ENCODE results near the gene EFL1. TPM values are rescaled to one million over a fixed set of nuclear protein-coding genes. Genes with fewer than 3 reads are reported as not detected.

EFL1 gene
- total and polyA plus RNA-seq, 8 donors: 2.3 to 9.7 (median 7.3) TPM

GRCh38 chr15:82186719-82187406 lies 75.7 kb downstream of the EFL1 start:
- ATAC-seq (no peak), FAIRE-seq (no peak), DNase-seq (no peak)
- H3K27ac ChIP-seq: no peak overlapping the region
- no peaks in the 10 kb centered on the region for H3K36me3 ChIP-seq
- H3K4me1 ChIP-seq: no peaks in the 10 kb centered on the region
- WGBS, 2 donors: 94% methylated on average over 6 of the region's 6 CpGs
- TF ChIP-seq CTCF (IDR thresholded peaks at IDR 0.05): no peak
- no peaks in the 10 kb centered on the region for H3K27me3 ChIP-seq
- intact Hi-C loops (cut with DNase I): no loop called here
- no peaks in the 10 kb centered on the region for H3K9me3 ChIP-seq
- H3K4me3 ChIP-seq: no peak overlapping the region

- no peak for TF ChIP-seq CTCF (IDR thresholded peaks at IDR 0.05)
- H3K4me3 ChIP-seq: no peak overlapping the region
- no peaks in the 10 kb centered on the region for H3K9me3 ChIP-seq
- no peak overlapping the region for H3K27ac ChIP-seq
- no peaks in the 10 kb centered on the region for H3K4me1 ChIP-seq
- no peaks in the 10 kb centered on the region for H3K27me3 ChIP-seq
- no peaks in the 10 kb centered on the region for H3K36me3 ChIP-seq
- no peak for DNase-seq
- ATAC-seq: no peak
- intact Hi-C loops (cut with DNase I): no loop called here
- FAIRE-seq: no peak
- WGBS, 2 donors: 93 to 94% methylated on average over 2 of the region's 2 CpGs
Measured at GRCh38 chr15:82186161-82186560, 76.4 kb downstream of the EFL1 start.

- Histone ChIP-seq H3K36me3 (no peaks in the 10 kb centered on the region), H3K27ac (no peak overlapping the region), H3K9me3 (no peaks in the 10 kb centered on the region), H3K4me1 (no peaks in the 10 kb centered on the region), H3K27me3 (no peaks in the 10 kb centered on the region), H3K4me3 (no peak overlapping the region)
- TF ChIP-seq CTCF (IDR thresholded peaks at IDR 0.05): no peak
- no peak for ATAC-seq
- intact Hi-C loops (cut with DNase I): no loop called here
- FAIRE-seq: no peak
- DNase-seq: no peak
Measured at GRCh38 chr15:82184776-82185175, 77.8 kb downstream of the EFL1 start.

- no peak for DNase-seq
- intact Hi-C loops (cut with DNase I): no loop called here
- 86 to 87% methylated on average over 1 of the region's 1 CpG for WGBS, 2 donors
- H3K27ac ChIP-seq: no peak overlapping the region
- no peaks in the 10 kb centered on the region for H3K27me3 ChIP-seq
- no peaks in the 10 kb centered on the region for H3K36me3 ChIP-seq
- ATAC-seq: no peak
- FAIRE-seq: no peak
- H3K9me3 ChIP-seq: no peaks in the 10 kb centered on the region
- no peaks in the 10 kb centered on the region for H3K4me1 ChIP-seq
- no peak for TF ChIP-seq CTCF (IDR thresholded peaks at IDR 0.05)
- H3K4me3 ChIP-seq: no peak overlapping the region
Measured at GRCh38 chr15:82184355-82184754, 78.2 kb downstream of the EFL1 start.

GRCh38 chr15:82183121-82184031 lies 79.2 kb downstream of the EFL1 start:
- Histone ChIP-seq H3K9me3 (no peaks in the 10 kb centered on the region), H3K27ac (no peak overlapping the region), H3K4me3 (no peak overlapping the region), H3K36me3 (no peaks in the 10 kb centered on the region), H3K27me3 (no peaks in the 10 kb centered on the region), H3K4me1 (no peaks in the 10 kb centered on the region)
- DNase-seq: no peak
- WGBS, 2 donors: 74 to 79% methylated on average over 2 of the region's 2 CpGs
- FAIRE-seq: no peak
- intact Hi-C loops (cut with DNase I): no loop called here
- ATAC-seq: peak in 1 of 4 donors; percentile 38
- no peak for TF ChIP-seq CTCF (IDR thresholded peaks at IDR 0.05)
